Fibroblast of lung (primary cell): ENCODE results near the gene TMEM169.

Experiments used
- EZH2 ChIP-seq: IDR thresholded peaks from 2 replicates; pipeline ENCODE4 v1.5.1; 2012; ENCODE audit warnings: low read length, control low read depth, mild to moderate bottlenecking; ENCODE audit errors: missing control alignments
- TF ChIP-seq, protein P1 (sequence below), 2 donors: IDR thresholded peaks in 1 of 2; conservative IDR thresholded peaks in 1 of 2; 1 replicate in 1 of 2; 2 replicates in 1 of 2; pipeline ENCODE4 v1.5.1; 2011 to 2012; ENCODE audit warnings: low read length in 2 of 2, control low read depth in 1 of 2, inconsistent platforms in 1 of 2, low read depth in 1 of 2, mild to moderate bottlenecking in 1 of 2

- TF ChIP-seq EZH2: no peak
- TF ChIP-seq, protein P1, sequence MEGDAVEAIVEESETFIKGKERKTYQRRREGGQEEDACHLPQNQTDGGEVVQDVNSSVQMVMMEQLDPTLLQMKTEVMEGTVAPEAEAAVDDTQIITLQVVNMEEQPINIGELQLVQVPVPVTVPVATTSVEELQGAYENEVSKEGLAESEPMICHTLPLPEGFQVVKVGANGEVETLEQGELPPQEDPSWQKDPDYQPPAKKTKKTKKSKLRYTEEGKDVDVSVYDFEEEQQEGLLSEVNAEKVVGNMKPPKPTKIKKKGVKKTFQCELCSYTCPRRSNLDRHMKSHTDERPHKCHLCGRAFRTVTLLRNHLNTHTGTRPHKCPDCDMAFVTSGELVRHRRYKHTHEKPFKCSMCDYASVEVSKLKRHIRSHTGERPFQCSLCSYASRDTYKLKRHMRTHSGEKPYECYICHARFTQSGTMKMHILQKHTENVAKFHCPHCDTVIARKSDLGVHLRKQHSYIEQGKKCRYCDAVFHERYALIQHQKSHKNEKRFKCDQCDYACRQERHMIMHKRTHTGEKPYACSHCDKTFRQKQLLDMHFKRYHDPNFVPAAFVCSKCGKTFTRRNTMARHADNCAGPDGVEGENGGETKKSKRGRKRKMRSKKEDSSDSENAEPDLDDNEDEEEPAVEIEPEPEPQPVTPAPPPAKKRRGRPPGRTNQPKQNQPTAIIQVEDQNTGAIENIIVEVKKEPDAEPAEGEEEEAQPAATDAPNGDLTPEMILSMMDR (conservative IDR thresholded peaks at IDR 0.05 in 1 of 2, IDR thresholded peaks at IDR 0.05 in 1 of 2; ENCODE audit: low read depth in 1 of 2, low read length in 2 of 2): no peak
These were observed 7.9 kb upstream of the TMEM169 start for GRCh38 chr2:216073773-216074172.
